HepG2 (cell line): ENCODE measurements around the gene SPHK2.

Experiments used
- ARID3A ChIP-seq: IDR thresholded peaks from 2 replicates; pipeline ENCODE4 v1.6.1; 2012; ENCODE audit warnings: low read depth, low read length, improper control_type of control experiment
- CREB1 ChIP-seq, 2 experiments: fragments of 450-650 bp in 1 of 2; IDR thresholded peaks; 2 replicates each; pipeline ENCODE4 v1.6.1; 2016 to 2017; ENCODE audit warnings: control low read depth in 1 of 2, mild to moderate bottlenecking in 1 of 2, missing compliant biosample characterization in 1 of 2, missing genetic modification characterization in 1 of 2
- CTCF ChIP-seq: sonication (generic); formaldehyde crosslinking; IDR thresholded peaks from 2 replicates; pipeline ENCODE4 v1.5.0; 2020; ENCODE audit warnings: mild to moderate bottlenecking, missing genetic modification reagents, moderate library complexity
- FLYWCH1 ChIP-seq: sonication (generic); formaldehyde crosslinking; IDR thresholded peaks from 2 replicates; pipeline ENCODE4 v1.8.1; 2023; ENCODE audit warnings: mild to moderate bottlenecking, missing genetic modification reagents
- NFRKB ChIP-seq: fragments of 450-650 bp; IDR thresholded peaks from 2 replicates; pipeline ENCODE4 v1.6.1; 2017
- PRDM15 ChIP-seq: sonication (generic); formaldehyde crosslinking; IDR thresholded peaks from 2 replicates; pipeline ENCODE4 v1.4.0; 2020; ENCODE audit warnings: missing genetic modification reagents
- RBM22 ChIP-seq: fragments of 200-400 bp; formaldehyde crosslinking; optimal IDR thresholded peaks from 2 replicates; pipeline ENCODE3; 2017; ENCODE audit warnings: mild to moderate bottlenecking, low read length, moderate library complexity

DNA sequence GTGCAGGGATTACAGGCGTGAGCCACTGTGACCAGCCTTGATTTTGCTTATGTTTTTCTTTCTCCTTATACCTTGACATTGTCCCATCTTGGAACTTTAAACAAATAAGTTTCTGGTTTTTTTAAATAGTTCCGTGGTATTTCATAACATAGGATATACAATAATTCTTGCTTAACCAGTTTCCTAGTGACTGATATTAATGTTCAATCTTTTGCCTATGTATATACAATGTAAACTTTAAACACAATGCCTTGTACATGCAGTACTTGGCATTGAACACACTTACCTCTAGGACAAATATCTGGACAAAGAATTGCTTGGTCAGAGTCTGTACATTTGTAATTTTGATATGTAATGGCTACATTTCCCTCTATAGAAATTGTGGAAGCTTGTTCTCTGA lies 37.1 kb upstream of the SPHK2 start:
- TF ChIP-seq RBM22 (no peak), CREB1 (IDR thresholded peaks at IDR 0.05) (no peak), CREB1 (CRISPR knock-in tag; IDR thresholded peaks at IDR 0.05) (no peak), NFRKB (no peak), ARID3A (no peak), CTCF (CRISPR knock-in tag) (no peak), PRDM15 (no peak), FLYWCH1 (CRISPR knock-in tag) (no peak)
